K562 (cell line): Measurements from ENCODE around the gene SSBP2. TPM values are rescaled to one million over a fixed set of nuclear protein-coding genes. Genes with fewer than 3 reads are reported as not detected.

Source experiments
- ATAC-seq: fragments of 200-7000 bp; cut with Tn5 transposase; 3 replicates; pipeline ENCODE4 v1.9.1; 2020; ENCODE audit warnings: moderate library complexity
- BruUV-seq: library from RNA; stranded (reverse); fragments of 400-500 nt; replicated peaks from 2 replicates; lab custom pipeline; 2021; lab: Mats Ljungman, UMichigan
- CTCF ChIA-PET: fragments of 300-600 bp; formaldehyde crosslinking; extraction: SDS; loops from one replicate; lab custom pipeline; 2021; ENCODE audit warnings: low intra/inter-chr PET ratio; lab: Yijun Ruan, JAX
- POLR2A ChIA-PET: fragments of 300-600, 350-650 bp; sonication (Branson Sonifier 250); formaldehyde crosslinking; extraction: SDS; loops from one replicate; lab custom pipeline; 2021; ENCODE audit warnings: antibody characterized with exemption, inconsistent platforms; lab: Yijun Ruan, JAX
- DNase-seq, 4 experiments: peaks; one replicate each; pipeline versions ENCODE4 v3.0.0 to v3.0.0-alpha.2; 2011 to 2018; ENCODE audit warnings: low spot score in 3 of 4, mixed read lengths in 3 of 4; ENCODE audit errors: extremely low read depth in 1 of 4
- FAIRE-seq: peaks from 2 replicates; lab custom pipeline; 2011; peaks lifted over from hg19 to GRCh38; lab: Jason Lieb, UNC
- H2AFZ ChIP-seq: 2 replicates; pipeline ENCODE4 v1.6.0; 2011; ENCODE audit warnings: low read depth, low read length, control low read depth, inconsistent platforms
- H3K27ac ChIP-seq: fragments of 200-600 bp; 3 replicates; pipeline ENCODE4 v1.8.0; 2011; ENCODE audit warnings: low read depth, mild to moderate bottlenecking, control low read depth, inconsistent platforms, low read length, moderate library complexity, mixed read lengths; ENCODE audit errors: extremely low read depth
- H3K27me3 ChIP-seq, 2 experiments: fragments of 300-600 bp in 1 of 2; 2 replicates in 1 of 2; 3 replicates in 1 of 2; pipeline versions ENCODE4 v1.6.0 to v1.8.0; 2011; ENCODE audit warnings: inconsistent platforms in 2 of 2, low read length in 2 of 2, mild to moderate bottlenecking in 1 of 2, mixed read lengths in 1 of 2, moderate library complexity in 1 of 2; ENCODE audit not compliant: control insufficient read depth in 2 of 2, insufficient read depth in 2 of 2
- H3K36me3 ChIP-seq: fragments of 300-600 bp; 3 replicates; pipeline ENCODE4 v1.8.0; 2011; ENCODE audit warnings: mild to moderate bottlenecking, low read length, inconsistent platforms; ENCODE audit not compliant: control insufficient read depth, insufficient read depth
- H3K4me1 ChIP-seq, 2 experiments: fragments of 200-600 bp in 1 of 2; replicated peaks in 1 of 2; 2 replicates in 1 of 2; 3 replicates in 1 of 2; pipeline versions ENCODE4 v1.5.1 to v1.8.0; 2011; ENCODE audit warnings: inconsistent platforms in 2 of 2, low read length in 2 of 2, mild to moderate bottlenecking in 1 of 2, mixed read lengths in 1 of 2, moderate library complexity in 1 of 2; ENCODE audit not compliant: control insufficient read depth in 2 of 2, insufficient read depth in 2 of 2
- H3K4me2 ChIP-seq: 2 replicates; pipeline ENCODE4 v1.6.1; 2011; ENCODE audit warnings: low read length, control low read depth, inconsistent platforms, mixed read lengths; ENCODE audit not compliant: insufficient read depth
- H3K4me3 ChIP-seq: fragments of 200-600 bp; sonication (generic), shearing (Covaris generic); 2 replicates; pipeline ENCODE4 v1.5.1; 2016; ENCODE audit warnings: control low read depth, inconsistent platforms
- H3K79me2 ChIP-seq: fragments of 200-600 bp; 3 replicates; pipeline ENCODE4 v1.8.0; 2011; ENCODE audit warnings: low read length, inconsistent platforms; ENCODE audit not compliant: control insufficient read depth, insufficient read depth
- H3K9ac ChIP-seq, 2 experiments: 2 replicates each; pipeline versions ENCODE4 v1.6.0 to v1.6.1; 2011; ENCODE audit warnings: low read depth in 2 of 2, low read length in 2 of 2, control low read depth in 1 of 2, inconsistent platforms in 1 of 2, mild to moderate bottlenecking in 1 of 2, mixed read lengths in 1 of 2; ENCODE audit not compliant: insufficient read depth in 1 of 2
- H3K9me1 ChIP-seq: one replicate; pipeline ENCODE4 v1.6.0; 2011; ENCODE audit warnings: inconsistent platforms, mild to moderate bottlenecking, low read length, moderate library complexity; ENCODE audit not compliant: control insufficient read depth, insufficient read depth
- H3K9me3 ChIP-seq: replicated peaks from 2 replicates; pipeline ENCODE4 v1.5.1; 2011; ENCODE audit warnings: low read depth, low read length, inconsistent platforms; ENCODE audit not compliant: control insufficient read depth, insufficient read depth
- H4K20me1 ChIP-seq: replicated peaks from 2 replicates; pipeline ENCODE4 v1.6.1; 2011; ENCODE audit warnings: low read length, inconsistent platforms, mixed read lengths; ENCODE audit not compliant: control insufficient read depth, insufficient read depth
- CHCHD3 ChIP-seq: fragments of 250-450 bp; sonication (Bioruptor Pico); IDR thresholded peaks from 2 replicates; pipeline ENCODE4 v2.1.2; 2022; ENCODE audit warnings: mild to moderate bottlenecking
- ETV5 ChIP-seq: sonication (generic); formaldehyde crosslinking; IDR thresholded peaks from 2 replicates; pipeline ENCODE4 v1.4.0; 2020; ENCODE audit warnings: low read depth, mild to moderate bottlenecking, missing genetic modification reagents
- GTF2E2 ChIP-seq: fragments of 200-800 bp; sonication (Bioruptor generic); IDR thresholded peaks from 2 replicates; pipeline ENCODE4 v1.6.1; 2016; ENCODE audit warnings: missing genetic modification characterization, missing compliant biosample characterization
- KHSRP ChIP-seq: fragments of 450-650 bp; IDR thresholded peaks from 2 replicates; pipeline ENCODE4 v1.6.1; 2017
- LCOR ChIP-seq: sonication (generic); formaldehyde crosslinking; IDR thresholded peaks from 2 replicates; pipeline ENCODE4 v1.8.0; 2022; ENCODE audit warnings: mild to moderate bottlenecking, missing genetic modification reagents
- NCOA4 ChIP-seq: fragments of 450-650 bp; IDR thresholded peaks from 2 replicates; pipeline ENCODE4 v1.6.1; 2018; ENCODE audit warnings: mild to moderate bottlenecking; ENCODE audit not compliant: partially characterized antibody
- NFIC ChIP-seq: fragments of 450-650 bp; IDR thresholded peaks from 2 replicates; pipeline ENCODE4 v1.6.1; 2017; ENCODE audit warnings: mild to moderate bottlenecking, inconsistent platforms
- NONO ChIP-seq, 2 experiments: fragments of 200-400 bp in 1 of 2; fragments of 450-650 bp in 1 of 2; formaldehyde crosslinking in 1 of 2; IDR thresholded peaks; 2 replicates each; pipeline ENCODE4 v1.6.1; 2017; ENCODE audit warnings: low read depth in 2 of 2, mild to moderate bottlenecking in 2 of 2, moderate library complexity in 2 of 2, low read length in 1 of 2
- NR1H2 ChIP-seq: sonication (generic); formaldehyde crosslinking; IDR thresholded peaks from 2 replicates; pipeline ENCODE4 v1.4.0; 2020; ENCODE audit warnings: mild to moderate bottlenecking, missing genetic modification reagents
- PTRF ChIP-seq: fragments of 450-650 bp; IDR thresholded peaks from 2 replicates; pipeline ENCODE4 v1.6.1; 2016; ENCODE audit warnings: mild to moderate bottlenecking, missing genetic modification characterization, missing compliant biosample characterization
- PURB ChIP-seq: sonication (generic); formaldehyde crosslinking; IDR thresholded peaks from 2 replicates; pipeline ENCODE4 v1.9.0; 2021; ENCODE audit warnings: low read depth, mild to moderate bottlenecking, missing genetic modification reagents
- RBM17 ChIP-seq: fragments of 200-400 bp; formaldehyde crosslinking; IDR thresholded peaks from 2 replicates; pipeline ENCODE4 v1.6.1; 2017; ENCODE audit warnings: low read depth, mild to moderate bottlenecking, low read length, borderline replicate concordance
- SMAD2 ChIP-seq: fragments of 150-350 bp; IDR thresholded peaks from 2 replicates; pipeline ENCODE4 v1.6.1; 2014; ENCODE audit warnings: low read depth, mild to moderate bottlenecking, low read length
- STAG1 ChIP-seq: sonication (generic); formaldehyde crosslinking; IDR thresholded peaks from 2 replicates; pipeline ENCODE4 v1.5.0; 2020; ENCODE audit warnings: missing genetic modification reagents, borderline replicate concordance
- TFAM ChIP-seq: fragments of 250-450 bp; sonication (Bioruptor Pico); conservative IDR thresholded peaks from 2 replicates; pipeline ENCODE4 v1.5.0; 2021; ENCODE audit warnings: mild to moderate bottlenecking, moderate library complexity
- ZBTB26 ChIP-seq: fragments of 450-650 bp; formaldehyde crosslinking; IDR thresholded peaks from 2 replicates; pipeline ENCODE4 v1.4.0; 2022; ENCODE audit warnings: missing genetic modification characterization
- ZFP1 ChIP-seq: fragments of 450-650 bp; formaldehyde crosslinking; IDR thresholded peaks from 2 replicates; pipeline ENCODE4 v1.4.0; 2020; ENCODE audit warnings: mild to moderate bottlenecking, mixed read lengths
- ZNF280A ChIP-seq: fragments of 450-650 bp; IDR thresholded peaks from 2 replicates; pipeline ENCODE4 v1.6.1; 2018; ENCODE audit warnings: mild to moderate bottlenecking, low read depth; ENCODE audit not compliant: partially characterized antibody
- ZNF282 ChIP-seq: sonication (generic); formaldehyde crosslinking; IDR thresholded peaks from 2 replicates; pipeline ENCODE4 v1.8.1; 2023; ENCODE audit warnings: missing genetic modification reagents
- WGBS: fragments of 100-300 bp; shearing (Covaris generic); methylation state at CpG from one replicate; pipeline ENCODE4 v1.1.6; 2016; ENCODE audit warnings: low coverage, mixed read lengths; ENCODE audit not compliant: insufficient coverage; ENCODE audit errors: missing lambda C conversion rate; 5-methylcytosine and 5-hydroxymethylcytosine counted together
- in situ Hi-C: fragments of 300-500 bp; cut with MboI; formaldehyde crosslinking; loops from 4 replicates; pipeline ENCODE4 v1.15.0; 2018; ENCODE audit warnings: inconsistent platforms, mixed read lengths
- intact Hi-C: fragments of 100-400 bp; cut with micrococcal nuclease; formaldehyde crosslinking; loops from 2 replicates; pipeline ENCODE4 v1.14.2; 2022
- polyA plus RNA-seq, 8 experiments: library from polyadenylated mRNA; depleted of rRNA in 4 of 8; stranded (reverse) in 5 of 8; unstranded in 3 of 8; fragments of >200 nt; fragmentation: Nextera tagmentation in 2 of 8; fragmentation: Illumina TruSeq in 1 of 8; extraction: Ambion mirVana in 2 of 8; extraction: Trizol in 1 of 8; gene quantifications; 2 replicates each; pipeline versions ENCODE4 v1.2.1 to v1.2.3, GENCODE V29; 2011 to 2014; ENCODE audit warnings: inconsistent platforms in 1 of 8, missing spikeins in 1 of 8
- total RNA-seq, 7 experiments: library from RNA; depleted of rRNA in 6 of 7; stranded (reverse); fragments of >200 nt in 6 of 7; fragmentation: Illumina TruSeq in 2 of 7; extraction: Trizol in 2 of 7; gene quantifications; 2 replicates each; pipeline versions ENCODE4 v1.2.1 to v1.2.3, GENCODE V29; 2011 to 2021; ENCODE audit warnings: low replicate concordance in 1 of 7
- TF ChIP-seq, protein P1 (sequence below): fragments of 250-450 bp; sonication (Bioruptor Pico); IDR thresholded peaks from 2 replicates; pipeline ENCODE4 v1.8.0; 2021; ENCODE audit warnings: moderate library complexity, mild to moderate bottlenecking, inconsistent platforms

SSBP2 gene
- total and polyA plus RNA-seq, 9 of the 15 experiments (the other 6 are each of a cell fraction or from before 2014, with no cell fraction given) = 22.3 to 133 (median 42.1) TPM

- no peak for FAIRE-seq
- TF ChIP-seq KHSRP (no peak), NFIC (no peak), PTRF (no peak), NONO (IDR thresholded peaks at IDR 0.05; ENCODE audit: low read depth in 2 of 2, low read length in 1 of 2) (no peak), CHCHD3 (CRISPR knock-in tag) (no peak), ZNF280A (no peak), RBM17 (no peak), GTF2E2 (no peak), NCOA4 (no peak), PURB (CRISPR knock-in tag) (no peak), ZFP1 (CRISPR knock-in tag) (no peak), NR1H2 (CRISPR knock-in tag) (no peak), STAG1 (CRISPR knock-in tag) (no peak), ZNF282 (CRISPR knock-in tag) (no peak), TFAM (no peak), LCOR (CRISPR knock-in tag) (no peak), ETV5 (CRISPR knock-in tag) (no peak), SMAD2 (no peak), ZBTB26 (CRISPR knock-in tag) (no peak)
- TF ChIP-seq, protein P1, sequence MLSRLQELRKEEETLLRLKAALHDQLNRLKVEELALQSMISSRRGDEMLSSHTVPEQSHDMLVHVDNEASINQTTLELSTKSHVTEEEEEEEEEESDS (CRISPR knock-in tag) = no peak
- TF ChIP-seq, all 486 proteins: peak for 0
- in situ Hi-C loops = no loop called here
- WGBS = 18% methylated on average over 1 of the region's 1 CpG
- Histone ChIP-seq H3K27me3 (no peaks in the 10 kb centered on the region), H3K4me2 (no peak overlapping the region), H3K4me1 (no peaks in the 10 kb centered on the region), H3K27ac (no peak overlapping the region), H3K79me2 (no peaks in the 10 kb centered on the region), H2AFZ (no peak overlapping the region), H3K9me1 (no peaks in the 10 kb centered on the region), H4K20me1 (no peaks in the 10 kb centered on the region), H3K4me3 (no peak overlapping the region), H3K9me3 (no peaks in the 10 kb centered on the region), H3K36me3 (no peaks in the 10 kb centered on the region), H3K9ac (no peak overlapping the region)
- ChIA-PET CTCF (no interaction called here), POLR2A (interaction anchor here (0.8 kb wide), 1 partner anchor 17 kb away, joined by 3 read pairs; no protein-coding TSS in a partner anchor)
- no peak for DNase-seq
- intact Hi-C loops = no loop called here
- no peak for ATAC-seq
- BruUV-seq = no TSS peak
Observed at GRCh38 chr5:81795666-81796065, 44.8 kb upstream of the SSBP2 start.
